A549 (cell line): ENCODE data around the gene PFKM. TPM values are rescaled to one million over a fixed set of nuclear protein-coding genes. Genes with fewer than 3 reads are reported as not detected.
"Not testable (repeated sequence)": the region's sequence is repeated elsewhere in the genome, so short reads cannot be mapped to it uniquely, and the experiment has no call there.

Source experiments
- ATAC-seq, 2 experiments: fragments of 200-7000 bp in 1 of 2; fragments of >200 bp in 1 of 2; cut with Nextera tagmentation in 1 of 2; cut with Tn5 transposase in 1 of 2; 3 replicates each; pipeline versions ENCODE4 v1.8.0 to v1.9.1; 2018 to 2020; ENCODE audit warnings: mild to moderate bottlenecking in 1 of 2, moderate library complexity in 1 of 2
- CTCF ChIA-PET: fragments of 300-600 bp; sonication (Branson Sonifier 250); formaldehyde crosslinking; extraction: SDS; loops from one replicate; lab custom pipeline; 2021; ENCODE audit warnings: antibody characterized with exemption, inconsistent platforms; lab: Yijun Ruan, JAX
- POLR2A ChIA-PET: fragments of 350-600 bp; formaldehyde crosslinking; extraction: SDS; loops from one replicate; lab custom pipeline; 2021; ENCODE audit warnings: antibody characterized with exemption, inconsistent platforms; lab: Yijun Ruan, JAX
- DNase-seq, 2 experiments: peaks; one replicate each; pipeline versions ENCODE4 v3.0.0 to v3.0.0-alpha.2; 2011 to 2016; ENCODE audit warnings: low read depth in 1 of 2, low spot score in 1 of 2
- FAIRE-seq: peaks from 2 replicates; lab custom pipeline; 2011; peaks lifted over from hg19 to GRCh38; lab: Jason Lieb, UNC
- H3K27ac ChIP-seq, 2 experiments: fragments of >200 bp; sonication (Bioruptor Twin); formaldehyde crosslinking; 3 replicates each; pipeline ENCODE4 v1.5.1; 2016 to 2017
- H3K4me1 ChIP-seq: fragments of >200 bp; sonication (Bioruptor Twin); formaldehyde crosslinking; 3 replicates; pipeline ENCODE4 v1.6.1; 2016
- H3K4me2 ChIP-seq: fragments of >200 bp; sonication (Bioruptor Twin); formaldehyde crosslinking; 3 replicates; pipeline ENCODE4 v1.6.1; 2016
- H3K4me3 ChIP-seq: fragments of >200 bp; sonication (Bioruptor Twin); formaldehyde crosslinking; 3 replicates; pipeline ENCODE4 v1.5.1; 2016
- H3K9me3 ChIP-seq: fragments of >200 bp; sonication (Bioruptor Twin); formaldehyde crosslinking; 3 replicates; pipeline ENCODE4 v1.6.1; 2016
- CBX2 ChIP-seq: fragments of 200-600 bp; sonication (generic); IDR thresholded peaks from 2 replicates; pipeline ENCODE4 v1.6.1; 2016; ENCODE audit warnings: low read depth, mild to moderate bottlenecking, borderline replicate concordance
- CHD2 ChIP-seq: fragments of 150-350 bp; IDR thresholded peaks from 2 replicates; pipeline ENCODE4 v1.6.1; 2014; ENCODE audit warnings: low read length; ENCODE audit not compliant: partially characterized antibody
- EHF ChIP-seq: fragments of 250-450 bp; sonication (Bioruptor Pico); IDR thresholded peaks from 2 replicates; pipeline ENCODE4 v1.5.0; 2020; ENCODE audit warnings: mild to moderate bottlenecking
- ESRRA ChIP-seq: fragments of 150-350 bp; IDR thresholded peaks from 2 replicates; pipeline ENCODE4 v1.6.1; 2014; ENCODE audit warnings: mild to moderate bottlenecking, low read length, borderline replicate concordance
- HOXA7 ChIP-seq: fragments of 250-450 bp; sonication (Bioruptor Pico); IDR thresholded peaks from 2 replicates; pipeline ENCODE4 v1.5.0; 2020; ENCODE audit warnings: mild to moderate bottlenecking, moderate library complexity
- HOXB13 ChIP-seq: fragments of 250-450 bp; sonication (Bioruptor Pico); IDR thresholded peaks from 2 replicates; pipeline ENCODE4 v1.5.0; 2020; ENCODE audit warnings: low read depth, mild to moderate bottlenecking, moderate library complexity
- HOXB5 ChIP-seq: fragments of 250-450 bp; sonication (Bioruptor Pico); IDR thresholded peaks from 2 replicates; pipeline ENCODE4 v1.5.0; 2020; ENCODE audit warnings: mild to moderate bottlenecking, moderate library complexity
- JUN ChIP-seq, 2 experiments: fragments of >200 bp; sonication (Bioruptor Twin); formaldehyde crosslinking; IDR thresholded peaks; 2 replicates in 1 of 2; 3 replicates in 1 of 2; pipeline ENCODE4 v1.6.1; 2016 to 2017
- NFE2L2 ChIP-seq: fragments of 150-350 bp; conservative IDR thresholded peaks from 2 replicates; pipeline ENCODE4 v1.6.1; 2014; ENCODE audit warnings: low read length
- POLR2A ChIP-seq: IDR thresholded peaks from 2 replicates; pipeline ENCODE4 v1.6.1; 2012; ENCODE audit warnings: mild to moderate bottlenecking, low read length
- RARB ChIP-seq: fragments of 250-450 bp; sonication (Bioruptor Pico); IDR thresholded peaks from 2 replicates; pipeline ENCODE4 v1.8.0; 2021; ENCODE audit warnings: mild to moderate bottlenecking, moderate library complexity
- RCOR1 ChIP-seq: fragments of 150-350 bp; IDR thresholded peaks from 2 replicates; pipeline ENCODE4 v1.6.1; 2014; ENCODE audit warnings: antibody characterized with exemption, low read length, low read depth
- RFX5 ChIP-seq: fragments of 450-650 bp; IDR thresholded peaks from 2 replicates; pipeline ENCODE4 v1.7.1; 2014; ENCODE audit warnings: antibody characterized with exemption, mild to moderate bottlenecking, moderate library complexity
- RNF2 ChIP-seq: fragments of 200-600 bp; sonication (generic); IDR thresholded peaks from 2 replicates; pipeline ENCODE4 v1.6.1; 2016; ENCODE audit warnings: low read depth, mild to moderate bottlenecking, antibody characterized with exemption, moderate library complexity, borderline replicate concordance
- SMC3 ChIP-seq: fragments of >200 bp; sonication (Bioruptor Twin); formaldehyde crosslinking; IDR thresholded peaks from 3 replicates; pipeline ENCODE4 v1.6.1; 2018; ENCODE audit warnings: inconsistent platforms
- TP53 ChIP-seq: fragments of 250-450 bp; sonication (Bioruptor Pico); IDR thresholded peaks from 2 replicates; pipeline ENCODE4 v1.5.0; 2021; ENCODE audit warnings: mild to moderate bottlenecking, moderate library complexity
- WGBS: methylation state at CpG from one replicate; pipeline ENCODE4 v1.1.6; 2017; ENCODE audit errors: missing lambda C conversion rate; 5-methylcytosine and 5-hydroxymethylcytosine counted together
- polyA plus RNA-seq, 4 experiments: library from polyadenylated mRNA; depleted of rRNA in 3 of 4; stranded (reverse); fragments of >200 nt; fragmentation: RNase III in 1 of 4; extraction: RNeasy Plus Mini Kit Qiagen cat#74134 plus additional on column Dnase treatment in 1 of 4; gene quantifications; 2 replicates in 3 of 4; 3 replicates in 1 of 4; pipeline ENCODE4 v1.2.3, GENCODE V29; 2011 to 2017
- TF ChIP-seq, protein P1 (sequence below): fragments of >200 bp; sonication (Bioruptor Twin); formaldehyde crosslinking; IDR thresholded peaks from 3 replicates; pipeline ENCODE4 v1.6.1; 2016
- TF ChIP-seq, protein P2 (sequence below): fragments of 250-450 bp; sonication (Bioruptor Pico); IDR thresholded peaks from 2 replicates; pipeline ENCODE4 v1.5.0; 2020; ENCODE audit warnings: low read depth, mild to moderate bottlenecking, moderate library complexity
- TF ChIP-seq, protein P3 (sequence below): fragments of >200 bp; sonication (Bioruptor Twin); formaldehyde crosslinking; IDR thresholded peaks from 2 replicates; pipeline ENCODE4 v1.6.1; 2016

The PFKM gene
- polyA plus RNA-seq, 2 of the 4 experiments (the other 2 are of a cell fraction): 41.1 to 43.0 TPM

DNA sequence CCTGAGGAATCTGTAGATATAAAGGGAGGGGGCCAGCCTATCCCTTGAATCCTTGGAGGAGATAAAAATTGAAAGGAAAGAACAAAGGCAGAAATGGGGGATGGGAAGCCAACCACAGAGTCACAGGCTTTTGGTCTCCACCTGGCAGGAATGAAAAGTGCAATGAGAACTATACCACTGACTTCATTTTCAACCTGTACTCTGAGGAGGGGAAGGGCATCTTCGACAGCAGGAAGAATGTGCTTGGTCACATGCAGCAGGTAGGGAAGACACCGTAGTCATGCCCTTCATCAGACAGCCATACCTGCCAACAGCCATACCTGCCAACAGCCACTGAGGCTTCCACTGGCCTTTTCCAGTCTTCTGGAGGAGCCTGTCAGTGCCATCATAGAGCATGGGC is 24.7 kb downstream of the PFKM start:
- POLR2A ChIA-PET: no interaction called here
- no peak for DNase-seq
- 83% methylated on average over 2 of the region's 2 CpGs for WGBS
- H3K9me3 ChIP-seq: no peaks in the 10 kb centered on the region
- no peaks in the 10 kb centered on the region for H3K4me1 ChIP-seq
- no peak overlapping the region for H3K27ac ChIP-seq
- CTCF ChIA-PET: interaction anchor here (0.9 to 1.0 kb wide), 2 partner anchors 25 to 60 kb away, joined by 3 read pairs; no protein-coding TSS in a partner anchor
- TF ChIP-seq ESRRA (no peak), POLR2A (no peak), EHF (CRISPR knock-in tag) (no peak), RNF2 (no peak), RARB (no peak), NFE2L2 (no peak), CHD2 (no peak)
- TF ChIP-seq, protein P1, sequence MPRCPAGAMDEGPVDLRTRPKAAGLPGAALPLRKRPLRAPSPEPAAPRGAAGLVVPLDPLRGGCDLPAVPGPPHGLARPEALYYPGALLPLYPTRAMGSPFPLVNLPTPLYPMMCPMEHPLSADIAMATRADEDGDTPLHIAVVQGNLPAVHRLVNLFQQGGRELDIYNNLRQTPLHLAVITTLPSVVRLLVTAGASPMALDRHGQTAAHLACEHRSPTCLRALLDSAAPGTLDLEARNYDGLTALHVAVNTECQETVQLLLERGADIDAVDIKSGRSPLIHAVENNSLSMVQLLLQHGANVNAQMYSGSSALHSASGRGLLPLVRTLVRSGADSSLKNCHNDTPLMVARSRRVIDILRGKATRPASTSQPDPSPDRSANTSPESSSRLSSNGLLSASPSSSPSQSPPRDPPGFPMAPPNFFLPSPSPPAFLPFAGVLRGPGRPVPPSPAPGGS: no peak
- TF ChIP-seq, protein P2, sequence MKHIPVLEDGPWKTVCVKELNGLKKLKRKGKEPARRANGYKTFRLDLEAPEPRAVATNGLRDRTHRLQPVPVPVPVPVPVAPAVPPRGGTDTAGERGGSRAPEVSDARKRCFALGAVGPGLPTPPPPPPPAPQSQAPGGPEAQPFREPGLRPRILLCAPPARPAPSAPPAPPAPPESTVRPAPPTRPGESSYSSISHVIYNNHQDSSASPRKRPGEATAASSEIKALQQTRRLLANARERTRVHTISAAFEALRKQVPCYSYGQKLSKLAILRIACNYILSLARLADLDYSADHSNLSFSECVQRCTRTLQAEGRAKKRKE: no peak
- no peak overlapping the region for H3K4me3 ChIP-seq
- H3K4me2 ChIP-seq: no peak overlapping the region
- no peak for ATAC-seq
- no peak for FAIRE-seq

DNA sequence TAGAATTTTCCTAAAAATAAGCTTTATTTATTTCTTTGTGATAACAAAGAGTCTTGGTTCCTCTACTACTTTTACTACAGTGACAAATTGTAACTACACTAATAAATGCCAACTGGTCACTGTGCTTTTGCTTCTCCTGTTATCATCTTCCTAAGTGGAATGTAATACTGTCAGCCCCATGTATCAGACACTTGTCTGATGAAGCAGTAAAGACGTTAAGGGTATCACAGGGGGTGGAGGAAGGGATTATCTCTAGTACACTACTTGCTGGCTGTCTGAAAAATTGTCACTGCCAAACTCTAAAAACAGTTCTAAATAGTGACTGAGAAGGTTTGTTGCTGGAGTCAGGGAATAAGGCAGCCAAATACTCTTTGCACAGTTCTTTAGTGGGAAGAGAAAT is 26.8 kb downstream of the PFKM start:
- Histone ChIP-seq H3K27ac (no peak overlapping the region), H3K4me3 (no peak overlapping the region), H3K4me1 (no peaks in the 10 kb centered on the region), H3K9me3 (no peaks in the 10 kb centered on the region), H3K4me2 (no peak overlapping the region)
- CTCF ChIA-PET: interaction anchor here (0.6 to 3.7 kb wide), 5 partner anchors 9 to 515 kb away, joined by 3 to 19 read pairs (median 4); partner anchors contain the start of genes ASB8 and CCDC184
- no peak for FAIRE-seq
- ATAC-seq: no peak
- POLR2A ChIA-PET: no interaction called here
- no peak for DNase-seq
- TF ChIP-seq HOXA7 (CRISPR knock-in tag): no peak
- TF ChIP-seq RCOR1: no peak
- 88% methylated on average over 1 of the region's 1 CpG for WGBS

DNA sequence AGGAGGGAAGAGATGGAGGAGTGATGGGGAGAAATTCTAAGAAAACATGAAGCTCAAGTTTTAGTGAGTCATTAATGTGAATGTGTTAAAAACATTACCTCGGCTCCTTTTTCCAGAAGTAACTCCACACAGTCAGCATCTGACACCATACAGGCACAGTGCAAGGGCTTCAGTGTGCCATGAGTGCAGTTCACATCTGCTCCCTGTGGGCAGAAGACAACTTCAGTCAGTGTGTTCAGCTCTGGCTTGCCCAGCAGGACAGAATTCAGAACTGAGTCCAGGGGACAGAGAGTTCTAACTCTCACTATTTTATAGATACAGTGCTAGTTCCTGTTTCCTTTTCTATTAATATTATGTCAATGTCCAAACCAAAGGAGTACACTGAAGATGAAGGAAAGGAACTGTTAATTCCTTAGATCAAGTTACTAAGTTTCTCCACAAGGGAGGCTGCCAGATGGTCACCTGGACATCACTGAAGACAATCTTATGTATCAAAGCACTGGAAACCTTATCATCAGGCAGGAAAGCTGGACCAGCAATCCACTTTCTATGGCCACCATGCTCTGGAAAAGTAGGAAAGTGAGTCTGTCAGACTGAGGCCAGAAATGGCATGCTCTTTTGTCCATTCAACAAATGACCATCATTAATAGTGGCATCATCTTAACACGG is 32.1 kb downstream of the PFKM start:
- FAIRE-seq (no peak), DNase-seq (no peak), ATAC-seq (peak; percentile 39 to 43; a peak in 3 of 6 replicates)
- TF ChIP-seq RCOR1: no peak
- POLR2A ChIA-PET: interaction anchor here (0.8 kb wide), 1 partner anchor 9 kb away, joined by 3 read pairs; no protein-coding TSS in a partner anchor
- H3K4me2 ChIP-seq: no peak overlapping the region
- H3K4me1 ChIP-seq: peaks cover 1% of the 10 kb centered on the region; the same call in 1 of the 3 replicates
- 80% methylated on average over 2 of the region's 2 CpGs for WGBS
- no peaks in the 10 kb centered on the region for H3K9me3 ChIP-seq
- CTCF ChIA-PET: interaction anchor here (0.8 to 3.1 kb wide), 3 partner anchors 10 to 38 kb away, joined by 3 to 9 read pairs (median 4); no protein-coding TSS in a partner anchor
- H3K4me3 ChIP-seq: no peak overlapping the region
- H3K27ac ChIP-seq: no peak overlapping the region

DNA sequence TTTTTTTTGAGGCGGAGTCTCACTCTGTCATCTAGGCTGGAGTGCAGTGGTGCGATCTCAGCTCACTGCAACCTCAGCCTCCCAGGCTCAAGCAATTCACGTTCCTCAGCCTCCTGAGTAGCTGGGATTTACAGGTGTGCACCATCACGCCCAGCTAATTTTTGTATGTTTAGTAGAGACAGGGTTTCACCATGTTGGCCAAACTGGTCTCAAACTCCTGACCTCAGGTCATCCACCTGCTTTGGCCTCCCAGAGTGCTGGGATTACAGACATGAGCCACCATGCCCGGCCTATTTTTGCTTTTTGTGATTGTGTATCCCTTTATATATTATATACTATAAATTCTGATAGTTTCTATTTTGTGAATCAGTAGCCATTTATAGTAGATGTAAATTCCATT is 36.6 kb downstream of the PFKM start:
- not testable (repeated sequence) for H3K4me3 ChIP-seq, H3K27ac ChIP-seq, DNase-seq, FAIRE-seq, ATAC-seq, H3K9me3 ChIP-seq, H3K4me1 ChIP-seq
- WGBS: 95% methylated on average over 5 of the region's 5 CpGs
- ChIA-PET CTCF (interaction anchor here (1.0 kb wide), 1 partner anchor 14 kb away, joined by 3 read pairs; no protein-coding TSS in a partner anchor), POLR2A (interaction anchor here (3.1 kb wide), 1 partner anchor 50 kb away, joined by 24 read pairs; the partner anchor contains the start of gene SENP1)
- peak overlapping the region; percentile 90; the same call in 1 of the 3 replicates for H3K4me2 ChIP-seq

DNA sequence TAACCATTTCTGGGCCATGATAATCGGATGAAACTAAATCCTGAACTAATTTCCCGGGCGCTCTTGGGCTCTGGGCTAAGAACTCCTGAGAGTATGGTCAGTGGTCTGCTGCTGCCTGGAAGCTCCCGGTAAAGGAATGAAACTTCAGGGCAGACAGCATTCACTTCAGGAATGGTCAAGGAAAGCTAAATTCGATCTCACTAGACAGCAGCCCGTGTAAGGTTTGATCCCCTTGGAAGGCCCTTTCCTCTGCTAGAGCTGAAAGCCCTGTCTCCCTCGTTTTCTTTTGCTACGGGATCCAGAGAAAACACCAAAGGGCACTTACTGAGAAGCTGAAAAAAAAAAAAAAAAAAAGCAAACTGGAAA is 37.5 kb downstream of the PFKM start:
- DNase-seq (no peak), FAIRE-seq (no peak), ATAC-seq (peak in 1 of 2 experiments; percentile 3; a peak in 3 of 6 replicates)
- 24% methylated on average over 8 of the region's 8 CpGs for WGBS
- H3K27ac ChIP-seq: peak overlapping the region; percentile 78 to 87
- H3K4me1 ChIP-seq: peaks cover 8% of the 10 kb centered on the region; the same call in 1 of the 3 replicates
- POLR2A ChIA-PET: interaction anchor here (0.6 to 3.1 kb wide), 6 partner anchors 37 to 135 kb away, joined by 3 to 24 read pairs (median 7); partner anchors contain the start of genes PFKM and SENP1
- TF ChIP-seq JUN (IDR thresholded peaks at IDR 0.05) (no peak), RFX5 (no peak), TP53 (CRISPR knock-in tag) (no peak), RARB (no peak), CBX2 (no peak), ESRRA (no peak), HOXB13 (no peak), SMC3 (no peak), HOXB5 (no peak)
- TF ChIP-seq, protein P3, sequence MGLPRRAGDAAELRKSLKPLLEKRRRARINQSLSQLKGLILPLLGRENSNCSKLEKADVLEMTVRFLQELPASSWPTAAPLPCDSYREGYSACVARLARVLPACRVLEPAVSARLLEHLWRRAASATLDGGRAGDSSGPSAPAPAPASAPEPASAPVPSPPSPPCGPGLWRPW: no peak
- TF ChIP-seq, protein P2: no peak
- CTCF ChIA-PET: interaction anchor here (1.0 to 1.7 kb wide), 8 partner anchors 8 to 441 kb away, joined by 3 to 9 read pairs (median 3); no protein-coding TSS in a partner anchor
- H3K4me3 ChIP-seq: peak overlapping the region; percentile 82
- H3K9me3 ChIP-seq: no peaks in the 10 kb centered on the region
- H3K4me2 ChIP-seq: peak overlapping the region; percentile 90
